ENCODE data around the gene LSG1.

LSG1 gene

GRCh38 chr3:194621947-194622346 is 50.0 kb downstream of the LSG1 start:
- H3F3A ChIP-seq (ENCODE audit: insufficient read depth, low read length): no peaks in the 10 kb centered on the region
- TF ChIP-seq EZH2phosphoT487 (IDR thresholded peaks at IDR 0.05; ENCODE audit: low read length) (no peak), EZH2 (optimal IDR thresholded peaks at IDR 0.05; ENCODE audit: low read depth, low read length) (no peak), CTCF (IDR thresholded peaks at IDR 0.05; ENCODE audit: low read length) (no peak)
- no peaks in the 10 kb centered on the region for H3K9me3 ChIP-seq (replicated peaks; ENCODE audit: insufficient read depth, low read length)
- H2AFZ ChIP-seq (ENCODE audit: low read length): no peak overlapping the region
- H4K20me1 ChIP-seq (ENCODE audit: insufficient read depth, low read length): no peaks in the 10 kb centered on the region
- no peaks in the 10 kb centered on the region for H3K9me2 ChIP-seq (replicated peaks; ENCODE audit: insufficient read depth, low read length)
- no peak overlapping the region for H3K4me3 ChIP-seq (ENCODE audit: low read length)
- no peaks in the 10 kb centered on the region for H3K79me2 ChIP-seq (ENCODE audit: low read length)
- no peaks in the 10 kb centered on the region for H3K4me1 ChIP-seq (ENCODE audit: low read length)
- no peak for DNase-seq
- H3K27ac ChIP-seq (ENCODE audit: low read length): no peak overlapping the region
- no peaks in the 10 kb centered on the region for H3K27me3 ChIP-seq (replicated peaks; ENCODE audit: insufficient read depth, low read length)
- H3K36me3 ChIP-seq (replicated peaks; ENCODE audit: insufficient read depth, low read length): no peaks in the 10 kb centered on the region
- no peak overlapping the region for H3K9ac ChIP-seq (ENCODE audit: low read length)
- no peak overlapping the region for H3K4me2 ChIP-seq (ENCODE audit: low read depth, low read length)

GRCh38 chr3:194620196-194620595 is 51.8 kb downstream of the LSG1 start:
- H3K27ac ChIP-seq (ENCODE audit: low read length): no peak overlapping the region
- H3K27me3 ChIP-seq (replicated peaks; ENCODE audit: insufficient read depth, low read length): no peaks in the 10 kb centered on the region
- no peaks in the 10 kb centered on the region for H3K9me3 ChIP-seq (replicated peaks; ENCODE audit: insufficient read depth, low read length)
- DNase-seq: no peak
- H3K4me1 ChIP-seq (ENCODE audit: low read length): no peaks in the 10 kb centered on the region
- no peaks in the 10 kb centered on the region for H3K9me2 ChIP-seq (replicated peaks; ENCODE audit: insufficient read depth, low read length)
- H3K79me2 ChIP-seq (ENCODE audit: low read length): no peaks in the 10 kb centered on the region
- TF ChIP-seq EZH2 (optimal IDR thresholded peaks at IDR 0.05; ENCODE audit: low read depth, low read length) (no peak), CTCF (IDR thresholded peaks at IDR 0.05; ENCODE audit: low read length) (no peak), EZH2phosphoT487 (IDR thresholded peaks at IDR 0.05; ENCODE audit: low read length) (no peak)
- H3K4me2 ChIP-seq (ENCODE audit: low read depth, low read length): no peak overlapping the region
- H4K20me1 ChIP-seq (ENCODE audit: insufficient read depth, low read length): no peaks in the 10 kb centered on the region
- H3K4me3 ChIP-seq (ENCODE audit: low read length): no peak overlapping the region
- no peaks in the 10 kb centered on the region for H3K36me3 ChIP-seq (replicated peaks; ENCODE audit: insufficient read depth, low read length)
- no peak overlapping the region for H2AFZ ChIP-seq (ENCODE audit: low read length)
- no peak overlapping the region for H3K9ac ChIP-seq (ENCODE audit: low read length)
- H3F3A ChIP-seq (ENCODE audit: insufficient read depth, low read length): no peaks in the 10 kb centered on the region

- H3K27me3 ChIP-seq (replicated peaks; ENCODE audit: insufficient read depth, low read length): no peaks in the 10 kb centered on the region
- no peak overlapping the region for H3K4me3 ChIP-seq (ENCODE audit: low read length)
- no peak overlapping the region for H3K9ac ChIP-seq (ENCODE audit: low read length)
- H3K9me2 ChIP-seq (replicated peaks; ENCODE audit: insufficient read depth, low read length): no peaks in the 10 kb centered on the region
- no peak overlapping the region for H3K27ac ChIP-seq (ENCODE audit: low read length)
- H3K4me1 ChIP-seq (ENCODE audit: low read length): no peaks in the 10 kb centered on the region
- H3K9me3 ChIP-seq (replicated peaks; ENCODE audit: insufficient read depth, low read length): no peaks in the 10 kb centered on the region
- no peaks in the 10 kb centered on the region for H3K36me3 ChIP-seq (replicated peaks; ENCODE audit: insufficient read depth, low read length)
- no peak overlapping the region for H3K4me2 ChIP-seq (ENCODE audit: low read depth, low read length)
- no peaks in the 10 kb centered on the region for H4K20me1 ChIP-seq (ENCODE audit: insufficient read depth, low read length)
- H3K79me2 ChIP-seq (ENCODE audit: low read length): no peaks in the 10 kb centered on the region
- H2AFZ ChIP-seq (ENCODE audit: low read length): no peak overlapping the region
- TF ChIP-seq CTCF (IDR thresholded peaks at IDR 0.05; ENCODE audit: low read length) (no peak), EZH2phosphoT487 (IDR thresholded peaks at IDR 0.05; ENCODE audit: low read length) (no peak), EZH2 (optimal IDR thresholded peaks at IDR 0.05; ENCODE audit: low read depth, low read length) (no peak)
- H3F3A ChIP-seq (ENCODE audit: insufficient read depth, low read length): no peaks in the 10 kb centered on the region
- no peak for DNase-seq
These were observed 52.2 kb downstream of the LSG1 start for GRCh38 chr3:194619741-194620140.

Data from MM.1S (cell line).